HG03025 (cell line): ENCODE results near the gene THEMIS.

Experiments
- ATAC-seq: cut with Tn5 transposase; IDR thresholded peaks from one replicate; pipeline ENCODE4 v1.9.1; 2021; ENCODE audit warnings: mild to moderate bottlenecking, moderate library complexity; ENCODE audit not compliant: unreplicated experiment, low FRiP score

THEMIS gene

GRCh38 chr6:127866766-127867165, 34.1 kb downstream of the THEMIS start:
- ATAC-seq = no peak

DNA sequence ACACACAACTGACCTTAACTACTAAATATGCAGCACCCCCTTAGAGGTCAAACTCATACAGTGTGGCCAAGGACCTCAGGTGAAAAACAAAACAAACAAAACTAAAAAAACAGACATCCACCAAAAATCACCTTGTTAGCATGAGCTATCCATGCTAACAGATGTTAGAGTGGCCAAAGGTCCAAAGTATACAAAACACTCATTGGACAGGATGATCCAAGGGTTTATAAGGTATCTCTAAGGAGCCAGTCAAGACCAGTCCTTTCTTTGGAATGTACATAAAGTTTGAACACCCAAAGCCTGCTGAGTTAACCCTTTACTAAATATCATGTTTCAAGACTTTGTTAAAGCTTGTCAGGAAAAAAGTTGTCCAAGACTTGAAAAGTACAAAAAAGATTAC, 35.8 kb downstream of the THEMIS start:
- no peak for ATAC-seq

- no peak for ATAC-seq
These were observed 36.2 kb downstream of the THEMIS start for GRCh38 chr6:127864701-127865100.

DNA sequence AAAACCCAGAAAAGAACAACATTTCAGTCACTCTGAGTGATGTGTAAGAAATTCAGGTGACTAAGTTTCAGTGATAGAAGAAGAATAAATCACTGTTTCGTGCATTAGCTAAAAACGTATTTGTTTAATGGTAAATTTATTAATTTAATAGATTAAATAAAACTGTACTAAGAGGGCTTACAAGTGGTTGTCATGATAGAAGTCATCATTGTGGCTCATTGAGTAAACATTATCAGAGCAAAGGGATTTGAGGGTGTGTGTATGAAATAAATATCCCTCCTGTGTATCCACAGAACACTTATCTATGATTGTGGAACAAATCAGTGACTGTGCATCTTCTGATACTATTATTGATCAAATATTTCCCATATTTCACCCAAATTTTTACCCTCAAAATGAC, 40.1 kb downstream of the THEMIS start:
- no peak for ATAC-seq

DNA sequence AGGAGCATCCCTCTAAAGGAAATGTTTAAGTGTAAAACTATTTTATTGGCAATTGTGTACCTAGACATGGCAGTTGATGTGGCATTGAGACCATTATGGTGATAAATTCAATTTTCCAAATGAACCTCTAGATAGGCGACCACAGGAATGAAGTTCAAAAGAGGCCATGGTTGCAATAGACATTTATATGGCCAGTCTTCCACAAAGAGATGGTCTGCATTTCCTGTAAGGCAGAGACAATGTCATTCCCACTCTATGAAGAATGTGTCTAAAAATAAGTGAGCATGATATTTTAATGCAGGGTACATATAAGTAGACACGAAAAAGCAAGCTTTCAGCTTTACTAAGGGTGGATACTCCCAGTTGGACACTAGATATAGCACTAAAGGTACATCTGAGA, 40.9 kb downstream of the THEMIS start:
- ATAC-seq = no peak

DNA sequence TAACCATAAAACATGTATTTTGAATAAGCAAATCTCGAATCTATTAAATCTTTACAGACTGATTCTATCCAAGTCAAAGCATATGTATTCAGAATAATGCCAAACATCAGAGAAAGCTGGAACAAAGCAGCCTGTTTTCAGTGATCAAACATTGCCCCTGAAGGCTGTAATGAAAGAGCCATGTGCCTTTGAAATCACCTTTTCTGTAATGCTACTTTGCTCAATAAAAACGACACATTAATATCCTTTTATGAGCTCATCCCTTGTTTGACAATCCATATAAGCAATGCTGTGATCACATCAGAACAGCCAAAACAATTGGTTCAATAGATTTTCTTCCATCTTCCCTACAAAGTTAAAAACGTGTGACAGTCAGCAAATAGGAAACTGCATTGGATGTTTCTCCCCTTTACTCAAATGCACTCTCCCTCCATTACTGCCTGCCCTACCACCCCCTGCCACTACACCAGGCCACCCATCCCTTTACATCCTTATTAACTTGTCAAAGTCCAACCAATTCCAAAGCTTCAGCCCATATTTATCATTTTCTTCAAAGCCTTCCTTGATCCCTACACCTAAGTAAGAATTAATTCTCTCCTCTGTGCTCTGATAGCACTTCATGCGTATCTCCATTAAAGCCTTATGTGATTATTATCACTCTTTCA, 42.0 kb downstream of the THEMIS start:
- no peak for ATAC-seq

DNA sequence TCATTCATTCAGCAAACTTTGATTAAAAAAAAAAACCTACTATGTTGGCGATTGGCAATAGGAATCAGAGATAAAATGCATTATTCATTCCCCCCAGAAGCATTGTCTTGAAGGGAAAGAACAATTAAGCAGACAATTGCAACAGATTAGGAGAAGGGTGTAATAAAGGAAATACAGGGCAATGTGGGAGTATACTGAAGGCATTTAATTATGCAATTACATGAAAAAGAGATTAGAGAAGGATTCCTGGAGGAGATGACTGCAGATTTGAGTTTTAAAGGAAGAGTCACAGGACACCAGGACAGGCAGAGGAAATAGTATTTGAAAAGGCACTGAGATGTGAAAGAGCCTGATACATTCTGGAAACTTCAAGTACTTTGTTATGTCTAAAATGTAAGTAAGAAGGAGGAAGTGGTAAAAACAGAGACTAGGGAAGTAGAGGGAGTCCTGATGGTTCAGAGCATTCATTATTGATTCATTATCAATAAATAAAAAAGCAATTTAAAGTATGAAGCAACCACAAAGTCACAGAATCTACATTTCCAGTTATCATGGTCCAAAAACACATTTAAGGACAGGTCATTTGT, 43.7 kb downstream of the THEMIS start:
- ATAC-seq = no peak

- no peak for ATAC-seq
These were observed 45.2 kb downstream of the THEMIS start for GRCh38 chr6:127855542-127856159.

DNA sequence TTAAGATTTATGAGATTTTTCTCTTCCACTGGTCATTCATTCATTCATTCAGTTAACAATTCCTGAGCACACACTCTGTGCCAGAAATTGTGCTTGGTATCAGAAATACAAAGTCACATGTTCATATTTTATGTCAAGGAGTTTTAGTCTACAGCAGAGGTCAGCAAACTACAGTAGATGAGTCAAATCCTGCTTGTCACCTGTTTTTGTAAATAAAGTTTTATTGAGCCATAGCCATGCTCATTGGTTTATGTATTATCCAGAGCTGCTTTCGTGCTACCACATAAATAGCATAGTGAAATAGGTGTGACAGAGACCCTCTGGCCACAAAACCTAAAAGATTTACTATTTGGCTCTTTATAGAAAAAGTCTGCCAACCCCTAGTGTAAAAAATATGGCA, 46.8 kb downstream of the THEMIS start:
- no peak for ATAC-seq

DNA sequence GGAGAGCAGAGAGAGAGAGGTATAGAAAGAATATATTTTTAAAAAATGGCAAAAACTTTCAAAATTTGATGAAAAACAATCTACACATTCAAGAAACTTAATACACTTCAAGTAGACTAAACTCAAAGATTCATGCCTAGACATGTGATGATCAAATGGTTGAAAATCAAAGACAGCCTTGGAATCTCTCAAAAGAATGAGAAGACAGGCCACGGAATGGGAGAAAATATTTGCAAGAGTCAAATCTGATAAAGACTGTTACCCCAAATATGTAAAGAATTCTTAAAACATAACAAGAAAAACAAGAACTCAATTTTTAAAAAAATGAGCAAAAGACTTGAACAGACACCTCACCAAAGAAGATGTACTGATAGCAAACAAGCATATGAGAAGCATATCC, 49.7 kb downstream of the THEMIS start:
- no peak for ATAC-seq

GRCh38 chr6:127845242-127845641, 55.6 kb downstream of the THEMIS start:
- ATAC-seq = no peak

GRCh38 chr6:127844529-127844928, 56.3 kb downstream of the THEMIS start:
- no peak for ATAC-seq

- no peak for ATAC-seq
These were observed 57.3 kb downstream of the THEMIS start for GRCh38 chr6:127843582-127843981.

DNA sequence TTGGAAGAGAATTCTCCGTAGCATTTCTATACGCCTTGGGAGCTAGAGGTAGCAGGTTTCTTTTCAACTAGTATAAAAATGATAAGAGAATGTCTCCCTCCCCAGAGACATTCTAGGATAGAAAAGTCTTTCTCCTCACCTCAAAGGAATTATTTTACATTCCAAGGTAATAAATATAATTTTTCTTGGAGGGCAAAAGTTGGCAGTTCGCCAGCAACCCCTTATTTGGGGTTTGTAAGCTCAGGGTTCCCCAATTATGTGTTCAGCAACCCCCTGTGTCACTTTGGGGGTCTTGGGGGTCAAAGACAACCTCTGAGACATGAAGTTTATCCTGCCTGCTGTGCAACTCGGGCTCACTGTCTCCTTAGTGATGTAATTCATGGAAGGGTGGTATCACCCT, 58.3 kb downstream of the THEMIS start:
- ATAC-seq = no peak

DNA sequence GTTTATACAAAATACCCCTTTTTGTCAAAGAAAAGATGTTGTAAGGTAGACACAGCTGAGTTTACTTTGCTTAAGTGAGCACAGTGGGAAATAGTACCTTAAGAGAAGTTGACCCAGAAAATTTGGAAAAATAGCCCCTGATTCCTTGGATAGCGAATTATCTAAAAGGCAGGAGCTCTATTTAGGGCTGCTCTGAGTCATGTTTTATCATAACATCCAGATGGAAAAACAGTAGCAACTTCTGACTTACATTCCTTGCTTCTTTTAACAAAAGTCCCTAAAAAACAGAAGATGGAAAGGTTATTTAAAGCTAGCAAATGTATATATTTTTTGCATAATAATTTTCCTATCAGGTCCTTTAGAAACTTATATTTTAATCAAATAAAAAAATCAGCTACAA, 59.0 kb downstream of the THEMIS start:
- no peak for ATAC-seq

DNA sequence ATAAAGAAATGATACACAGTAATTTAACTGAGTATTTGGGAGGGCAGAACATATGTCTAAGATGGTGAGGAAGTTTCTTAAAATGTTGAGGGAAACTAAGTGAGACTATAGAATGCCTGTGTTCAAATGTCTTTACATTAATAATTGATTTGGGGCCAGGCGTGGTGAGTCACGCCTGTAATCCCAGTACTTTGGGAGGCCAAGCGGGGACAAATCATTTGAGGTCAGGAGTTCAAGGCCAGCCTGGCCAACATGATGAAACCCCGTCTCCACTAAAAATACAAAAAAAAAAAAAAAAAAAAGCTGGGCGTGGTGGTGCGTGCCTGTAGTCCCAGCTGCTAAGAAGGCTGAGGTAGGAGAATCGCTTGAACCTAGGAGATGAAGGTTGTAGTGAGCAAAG, 66.7 kb downstream of the THEMIS start:
- no peak for ATAC-seq

GRCh38 chr6:127833336-127833735, 67.5 kb downstream of the THEMIS start:
- no peak for ATAC-seq

DNA sequence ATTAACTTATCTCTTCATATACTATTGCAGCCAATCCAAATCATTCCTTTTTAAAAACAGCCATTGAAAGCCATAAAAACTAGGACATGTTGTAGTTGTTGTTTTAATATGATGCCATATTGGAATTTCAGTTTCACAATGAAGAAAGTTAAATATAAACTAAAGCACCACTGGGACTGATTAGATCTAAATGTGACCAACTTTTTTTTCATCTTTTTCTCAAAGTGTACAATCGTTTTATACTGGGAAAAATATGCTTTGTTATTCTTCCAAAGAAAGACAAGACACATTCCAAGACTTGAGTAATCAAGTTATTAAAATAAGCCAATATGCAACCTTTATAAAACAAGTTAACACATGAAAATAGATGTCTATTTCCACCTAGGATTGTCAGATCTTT, 68.5 kb downstream of the THEMIS start:
- ATAC-seq = no peak

DNA sequence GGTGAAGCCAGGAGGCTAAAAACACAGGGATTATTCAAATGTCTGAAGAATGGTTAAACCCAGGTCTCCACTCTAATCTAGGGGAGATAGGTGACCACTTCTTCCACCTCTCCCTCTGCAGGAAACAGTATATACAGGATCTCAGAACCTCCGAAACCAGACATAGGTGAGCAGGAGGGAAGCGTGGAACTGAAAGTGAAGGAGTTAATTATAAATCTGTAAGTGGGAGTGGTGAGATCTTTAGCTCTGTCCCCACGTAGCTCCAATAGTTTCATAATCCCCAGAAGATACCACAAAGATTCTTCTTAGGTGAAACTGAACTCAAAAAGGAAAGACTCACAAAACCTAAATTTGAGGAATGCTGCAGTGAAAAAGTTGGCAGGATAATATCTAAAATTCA, 76.8 kb downstream of the THEMIS start:
- ATAC-seq = no peak

DNA sequence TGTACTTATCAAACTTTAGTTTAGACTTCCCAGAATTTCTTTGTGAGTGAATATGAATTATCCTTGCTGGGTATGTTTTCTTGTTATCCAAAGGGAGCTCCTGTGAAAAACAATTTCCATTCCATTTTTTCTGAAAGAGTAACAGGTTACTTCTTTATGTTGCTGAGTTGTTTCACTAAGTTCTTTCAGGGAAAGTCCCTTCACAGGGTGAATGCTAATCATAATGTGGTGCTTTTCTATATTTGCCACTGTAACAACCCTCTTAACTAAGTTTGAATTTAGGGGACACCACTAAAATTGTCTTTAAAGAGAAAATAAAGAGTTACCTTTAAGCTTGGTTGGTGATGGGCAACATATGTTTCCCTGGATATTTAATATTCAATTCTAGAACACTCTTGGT, 79.4 kb downstream of the THEMIS start:
- ATAC-seq = no peak

DNA sequence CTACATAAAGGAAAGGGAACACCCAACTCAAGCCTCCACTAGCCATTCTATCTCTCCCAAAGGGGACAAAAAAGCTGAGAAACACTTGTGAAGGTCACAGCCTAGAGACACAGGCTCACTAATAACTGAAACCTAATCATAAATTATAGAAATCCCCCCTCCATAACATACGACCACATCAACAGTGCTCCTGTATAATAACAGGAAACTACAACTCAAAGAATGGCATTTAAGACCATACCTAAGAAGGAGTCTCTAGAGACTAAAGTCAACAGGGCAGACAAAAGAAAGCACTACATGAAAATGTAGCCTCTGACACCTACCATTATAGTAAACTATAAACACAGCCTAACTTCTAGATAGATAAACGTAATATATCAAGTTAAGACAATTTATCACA, 82.7 kb downstream of the THEMIS start:
- ATAC-seq = no peak

DNA sequence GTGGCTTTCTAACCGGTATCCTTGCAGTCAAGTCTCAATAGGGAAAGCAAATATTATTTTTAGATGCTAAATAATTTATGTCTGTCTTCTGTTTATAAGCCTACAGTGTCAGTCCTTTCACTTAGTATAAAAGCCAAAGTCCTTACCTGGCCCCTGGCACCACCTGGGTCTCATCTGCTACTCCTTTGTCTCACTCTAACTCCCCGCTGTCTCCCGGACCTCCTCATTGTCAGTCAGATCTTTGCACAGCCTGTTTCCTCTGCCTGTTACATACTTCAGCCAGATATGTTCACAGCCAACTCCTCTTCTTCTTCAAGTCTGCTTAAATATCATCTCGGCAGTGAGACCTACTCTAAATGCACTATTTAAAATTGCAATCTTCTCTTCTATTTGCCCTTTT, 84.2 kb downstream of the THEMIS start:
- ATAC-seq = no peak
